NCI-H82 treated with DMSO at 0.1 percent for 48 hours (cell line): Measurements from ENCODE around the gene SSTR3.
"Not testable (repeated sequence)": the region's sequence is repeated elsewhere in the genome, so short reads cannot be mapped to it uniquely, and the experiment has no call there.

Source experiments
- DNase-seq: peaks from one replicate; lab custom pipeline; 2025; ENCODE audit not compliant: unreplicated experiment; lab: John Stamatoyannopoulos, UW

SSTR3 gene

DNA sequence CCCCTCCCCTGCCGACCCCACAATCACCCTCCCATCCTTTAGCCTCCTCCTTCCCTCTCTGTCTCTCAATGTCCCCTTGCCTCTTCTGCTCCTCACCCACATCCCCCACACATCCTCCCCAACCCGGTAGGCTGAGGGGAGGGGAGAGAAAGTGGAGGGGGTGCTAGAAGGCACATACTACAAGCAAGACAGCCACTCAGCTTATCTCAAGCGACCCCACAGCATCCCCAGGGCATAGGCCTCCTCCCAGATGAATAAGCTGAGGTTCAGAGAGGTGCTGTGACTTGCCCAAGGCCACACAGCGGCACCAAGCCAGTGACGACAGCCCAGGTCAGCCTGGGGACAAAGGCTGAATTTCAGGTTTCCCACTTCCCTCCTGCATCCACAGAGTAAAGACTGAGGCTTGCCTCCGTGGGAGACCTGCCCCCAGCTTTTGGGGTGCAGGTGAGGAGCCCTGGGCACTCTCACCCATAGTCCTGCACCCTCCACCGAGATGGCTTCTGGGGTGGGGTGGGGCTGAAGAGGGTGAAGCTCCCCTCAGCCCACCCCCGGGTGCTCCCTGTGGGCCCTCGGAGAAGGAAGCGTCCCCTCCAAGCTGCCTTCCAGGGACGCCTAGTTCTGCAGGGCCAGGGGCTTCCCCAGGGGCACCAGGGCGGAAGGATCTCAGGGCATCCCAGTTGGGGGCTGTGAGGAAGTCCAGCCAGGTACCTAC lies 31.3 kb upstream of the SSTR3 start:
- no peak for DNase-seq

DNA sequence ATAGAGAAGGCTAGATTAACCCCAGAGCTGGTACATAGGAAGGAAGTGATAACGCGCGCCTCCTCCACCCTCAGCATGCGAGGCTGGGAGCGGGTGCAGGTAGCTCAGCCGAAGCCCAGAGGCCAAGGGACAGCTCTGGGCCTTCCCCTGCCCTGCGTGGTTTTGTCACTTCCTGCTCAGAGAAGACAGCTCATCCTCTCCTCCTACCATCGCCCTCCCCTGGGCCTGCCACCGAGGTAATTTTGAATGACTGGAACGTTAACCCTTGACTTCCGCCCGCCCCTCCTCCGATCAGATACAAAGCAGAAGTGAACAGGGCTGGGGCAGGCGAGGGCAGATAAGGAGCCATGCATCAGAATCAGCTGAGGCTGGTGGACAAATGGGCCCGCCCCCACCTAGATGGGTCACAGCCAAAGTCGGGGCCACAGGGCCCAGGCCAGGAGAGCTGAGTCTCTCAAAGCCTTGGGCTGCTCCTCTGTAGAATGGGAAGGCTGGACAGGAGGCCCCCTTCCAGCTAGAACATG lies 30.2 kb upstream of the SSTR3 start:
- DNase-seq: no peak

DNA sequence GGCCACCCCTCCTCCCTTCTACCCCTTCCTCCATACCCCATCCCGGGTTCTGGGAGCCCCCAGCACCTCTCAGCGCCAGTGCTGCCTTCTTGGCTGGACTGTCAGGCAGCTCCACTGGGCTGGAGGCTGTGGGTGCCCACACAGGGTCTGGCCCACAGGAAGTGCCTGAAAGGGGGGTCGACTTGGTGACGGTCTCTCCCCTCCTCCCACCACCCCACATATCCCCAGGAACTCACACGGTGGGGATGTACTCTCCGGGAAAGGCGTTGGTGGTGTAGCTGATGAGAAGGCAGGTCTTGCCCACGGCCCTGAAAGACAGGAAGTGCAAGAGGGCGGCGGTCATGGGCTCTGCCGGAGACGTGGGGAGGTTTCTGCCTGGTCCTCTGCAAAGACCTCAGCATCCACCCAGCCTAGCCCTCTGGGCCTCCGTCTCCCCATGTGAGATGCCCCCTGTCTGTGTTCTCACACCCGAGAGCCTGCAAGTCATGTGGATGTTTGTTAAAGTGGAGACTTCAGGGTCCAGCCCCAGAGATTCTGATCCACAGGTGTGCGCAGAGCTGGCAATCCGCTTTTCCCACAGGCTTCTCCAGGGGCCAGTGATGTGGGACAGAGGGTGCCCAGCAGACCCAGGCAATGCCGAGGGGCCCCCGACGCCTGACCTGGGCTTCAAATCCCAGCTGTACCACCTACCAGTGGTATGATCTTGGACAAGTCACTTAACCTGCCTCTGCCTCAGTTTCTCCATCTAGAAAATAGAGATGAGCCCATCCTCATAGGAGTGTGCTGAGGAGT lies 29.3 kb upstream of the SSTR3 start:
- DNase-seq: no peak

DNA sequence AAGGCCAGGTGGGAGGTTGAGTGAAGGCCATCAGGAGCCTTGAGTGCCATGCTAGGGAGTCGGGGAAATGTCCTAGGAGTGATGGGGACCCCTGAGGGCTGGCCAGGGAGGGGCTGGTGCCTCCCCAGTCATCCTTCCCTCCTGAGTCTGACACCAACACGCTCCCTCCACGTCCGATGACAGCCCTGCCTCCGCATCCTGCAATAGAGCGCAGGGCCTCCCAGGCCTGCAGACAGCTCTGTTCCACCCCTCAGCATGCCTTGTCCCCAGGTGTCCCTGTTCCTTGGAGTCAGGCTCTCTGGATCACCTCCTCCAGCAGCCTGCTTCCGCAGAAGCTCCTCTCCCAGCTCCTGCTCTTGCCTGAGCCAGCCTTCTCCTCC lies 28.7 kb upstream of the SSTR3 start:
- no peak for DNase-seq

DNA sequence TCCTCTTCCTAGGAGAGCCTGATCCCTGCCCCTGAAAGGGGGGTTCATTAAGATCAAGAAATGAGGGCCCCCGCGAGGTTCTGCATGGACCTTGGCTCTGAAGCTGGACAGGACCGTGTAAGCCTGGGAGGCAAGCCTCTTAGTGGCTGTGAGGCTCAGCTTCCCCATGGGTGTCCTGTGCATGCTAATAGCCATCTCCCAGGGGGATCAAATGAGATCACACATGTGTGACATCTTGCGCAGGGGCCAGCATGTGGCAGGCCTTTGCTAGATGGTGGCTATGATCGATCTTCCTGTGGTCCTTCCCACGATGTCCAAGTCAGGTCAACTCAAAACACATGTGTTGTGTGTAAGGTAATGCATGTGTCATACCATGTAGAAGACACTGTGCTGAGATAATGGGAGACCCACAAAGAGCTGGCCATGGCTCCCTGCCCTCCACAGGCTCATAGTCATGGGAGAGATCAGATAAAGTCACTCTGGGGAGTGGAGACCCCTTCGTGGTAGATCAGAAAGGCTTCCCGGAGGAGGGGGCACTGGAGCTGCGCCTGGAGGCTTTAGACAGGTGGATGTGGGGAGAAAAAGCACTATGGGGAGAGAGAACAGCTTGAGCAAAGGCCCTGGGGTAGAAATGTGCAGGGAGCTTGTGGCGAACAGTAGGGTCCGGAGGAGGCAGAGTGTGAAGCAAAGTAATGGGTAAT lies 28.1 kb upstream of the SSTR3 start:
- DNase-seq: no peak

DNA sequence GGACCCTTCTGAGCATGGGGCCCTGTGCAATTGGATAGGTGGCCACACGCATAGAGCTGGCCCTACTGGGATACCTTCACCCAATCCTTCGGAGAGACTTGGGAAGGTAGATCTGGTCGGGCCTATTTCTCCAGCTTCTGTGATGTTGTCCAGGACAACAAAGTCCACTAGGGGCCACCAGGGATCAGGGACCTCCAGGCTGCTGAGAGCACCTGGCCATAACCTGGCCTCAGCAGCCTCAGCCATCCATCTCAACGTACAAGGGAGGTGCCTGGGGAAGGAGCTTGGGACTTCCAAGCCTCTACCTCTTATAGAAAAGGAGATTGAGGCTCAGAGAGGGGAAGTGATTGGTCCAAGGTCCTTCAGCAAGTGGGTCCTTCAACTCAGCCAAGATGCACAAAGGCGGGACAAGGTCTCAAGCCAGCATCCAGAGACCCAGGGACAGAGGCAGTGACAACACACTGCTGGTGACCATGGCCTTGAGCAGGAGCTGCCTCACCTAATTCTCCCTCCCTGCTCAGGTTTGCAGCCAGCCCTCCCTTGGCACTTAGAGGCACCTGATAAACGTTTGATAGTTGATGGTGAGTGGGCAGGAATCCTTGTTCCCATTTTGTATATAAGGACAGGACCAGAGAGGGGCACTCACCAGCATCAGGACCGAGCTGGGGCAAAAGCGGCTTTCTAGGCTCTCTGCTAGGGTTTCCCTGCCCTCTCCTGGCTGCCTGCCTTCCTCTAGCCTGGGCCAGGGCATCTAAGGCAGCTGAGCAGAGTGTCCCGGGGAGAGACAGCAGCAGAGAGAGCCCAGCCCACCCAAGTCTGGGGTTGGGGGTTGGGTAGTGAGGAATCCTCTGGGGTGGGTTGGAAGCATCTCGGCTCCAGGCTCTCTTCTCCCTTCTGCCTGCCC lies 27.3 kb upstream of the SSTR3 start:
- no peak for DNase-seq

GRCh38 chr22:37237371-37238268 lies 25.3 kb upstream of the SSTR3 start:
- no peak for DNase-seq

GRCh38 chr22:37235897-37236607 lies 23.8 kb upstream of the SSTR3 start:
- DNase-seq: no peak

DNA sequence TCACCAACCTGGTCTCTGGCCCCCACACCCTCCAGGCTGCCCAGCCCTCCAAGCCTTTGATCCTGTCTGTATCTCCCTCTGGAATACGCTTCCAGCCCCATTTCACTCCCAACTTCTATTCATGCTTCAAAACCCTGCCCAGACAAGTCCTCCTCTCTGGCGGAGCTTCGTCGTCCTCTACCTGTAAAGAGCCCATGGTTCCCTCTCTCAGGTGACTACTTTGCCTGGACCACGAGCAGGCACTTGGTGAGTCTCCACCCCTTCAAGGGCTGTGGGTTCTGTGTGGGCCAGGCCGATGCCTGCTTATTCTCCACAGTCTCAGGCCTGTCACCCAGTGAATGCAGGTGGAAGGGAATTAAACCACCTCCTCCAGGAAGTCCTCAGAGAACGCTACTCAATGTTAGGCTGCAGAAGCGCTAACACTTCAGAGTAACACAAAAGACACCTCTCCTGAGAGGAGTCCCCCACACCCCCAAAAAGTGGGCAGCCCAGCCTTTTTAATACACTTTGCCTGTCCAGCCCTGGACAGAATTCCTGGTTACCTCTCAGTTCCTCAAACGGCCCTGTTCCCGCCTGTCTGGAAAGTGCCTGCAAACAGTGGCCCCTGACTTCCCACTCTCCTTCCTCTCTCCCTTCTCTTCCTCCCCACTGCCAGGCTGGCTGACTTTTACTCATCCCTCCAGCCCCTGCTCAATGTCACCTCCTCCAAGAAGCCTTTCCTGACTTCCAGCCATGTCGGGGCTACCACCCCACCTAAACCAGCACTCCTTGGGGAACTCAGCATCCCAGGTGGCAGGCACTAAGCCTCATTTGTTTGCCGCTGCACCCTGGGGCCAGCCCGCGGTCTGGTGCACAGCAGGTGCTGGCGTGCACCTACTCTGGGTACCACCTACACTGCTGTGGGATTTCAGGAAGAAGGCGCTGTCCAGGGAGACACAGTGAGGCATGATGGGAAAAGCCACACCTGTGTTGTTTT lies 22.7 kb upstream of the SSTR3 start:
- no peak for DNase-seq

DNA sequence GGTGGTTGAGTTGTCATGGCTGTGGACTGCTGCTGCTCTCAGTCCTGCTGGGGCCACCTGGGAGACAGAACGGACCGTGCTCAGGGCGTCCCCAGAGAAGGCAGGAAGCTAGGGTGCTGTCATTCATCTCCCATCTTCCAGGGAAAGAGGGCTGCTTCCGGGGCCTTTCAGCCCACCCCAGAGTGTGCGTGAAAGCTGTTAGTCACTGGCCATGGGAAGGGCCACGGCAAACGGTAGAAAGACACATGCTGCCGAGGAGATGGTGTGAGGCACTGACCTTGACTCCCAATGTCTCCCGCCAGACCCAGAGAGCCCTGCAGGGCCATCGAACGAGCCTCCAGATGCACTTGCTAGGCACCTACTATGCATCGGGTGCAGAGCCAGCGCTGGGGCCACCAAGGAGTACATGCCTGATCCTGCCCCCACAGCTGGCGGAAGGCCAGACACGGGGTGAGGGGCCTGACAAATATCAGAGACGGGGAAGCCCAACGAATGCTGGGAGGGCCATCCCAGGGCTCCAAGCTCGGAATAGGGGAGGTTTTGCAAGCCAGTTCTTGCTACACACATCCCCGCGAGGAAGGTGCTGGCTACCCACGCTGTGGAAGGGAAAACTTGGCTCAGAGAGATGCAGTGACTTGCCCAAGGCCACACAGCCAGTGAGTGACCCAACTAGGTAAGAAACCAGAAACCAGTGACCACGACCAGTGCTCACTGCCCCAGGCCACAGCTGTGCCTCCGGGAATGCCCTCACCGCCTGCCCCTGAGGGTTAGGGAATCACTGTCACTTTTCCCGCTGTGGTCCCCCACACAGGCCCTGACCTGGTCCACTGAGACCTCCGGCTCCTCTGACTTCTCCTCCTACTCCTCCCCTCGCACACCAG lies 21.7 kb upstream of the SSTR3 start:
- no peak for DNase-seq

DNA sequence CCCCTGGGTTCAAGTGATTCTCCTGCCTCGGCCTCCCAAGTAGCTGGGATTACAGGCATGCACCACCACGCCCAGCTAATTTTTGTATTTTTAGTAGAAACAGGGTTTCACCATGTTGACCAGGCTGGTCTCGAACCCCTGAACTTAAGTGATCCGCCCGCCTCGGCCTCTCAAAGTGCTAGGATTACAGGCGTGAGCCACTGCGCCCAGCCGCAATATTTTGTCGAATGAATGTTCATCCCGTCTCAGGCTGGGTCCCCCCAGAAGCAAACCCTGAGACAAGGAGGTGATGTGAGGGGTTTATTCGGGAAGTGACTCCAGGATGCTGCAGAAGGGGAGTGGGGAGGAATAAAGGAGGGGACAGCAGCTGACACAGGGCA lies 21.1 kb upstream of the SSTR3 start:
- not testable (repeated sequence) for DNase-seq

GRCh38 chr22:37232140-37232998 lies 20.1 kb upstream of the SSTR3 start:
- DNase-seq: no peak

DNA sequence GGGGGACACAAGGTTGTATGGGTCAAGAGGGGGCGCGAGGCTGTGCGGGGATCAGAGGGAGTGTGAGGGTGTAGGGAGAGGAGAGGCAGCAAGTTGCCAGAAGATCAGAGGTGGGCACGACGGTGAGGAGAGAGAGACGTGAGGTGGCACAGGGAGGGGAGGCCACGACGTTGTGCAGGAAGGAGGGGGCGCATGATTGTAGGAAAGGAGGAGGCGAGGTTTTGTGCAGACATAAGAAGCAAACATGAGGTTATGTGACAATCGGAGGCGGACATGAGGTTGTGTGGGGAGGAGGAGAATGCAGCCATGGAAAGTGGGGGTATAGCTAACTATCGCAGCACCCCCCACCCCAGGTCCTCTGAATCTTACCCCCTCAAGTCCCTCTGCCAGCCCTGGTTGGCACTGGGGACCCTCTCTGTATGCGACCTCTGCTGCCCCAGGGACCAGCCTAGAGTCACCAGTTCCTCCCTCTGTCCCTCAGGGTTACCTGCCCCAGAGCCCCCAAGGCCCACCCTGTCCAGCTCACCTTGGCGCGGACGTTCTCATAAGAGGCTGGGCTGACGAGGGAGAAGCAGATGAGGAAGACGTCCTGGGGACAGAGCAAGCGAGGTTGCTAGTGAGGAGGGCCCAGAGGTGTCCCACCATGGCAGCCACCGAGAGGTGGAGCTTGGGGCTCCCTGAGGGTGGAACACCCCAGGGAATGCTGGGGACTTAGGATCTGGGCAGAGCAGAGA lies 19.3 kb upstream of the SSTR3 start:
- no peak for DNase-seq

DNA sequence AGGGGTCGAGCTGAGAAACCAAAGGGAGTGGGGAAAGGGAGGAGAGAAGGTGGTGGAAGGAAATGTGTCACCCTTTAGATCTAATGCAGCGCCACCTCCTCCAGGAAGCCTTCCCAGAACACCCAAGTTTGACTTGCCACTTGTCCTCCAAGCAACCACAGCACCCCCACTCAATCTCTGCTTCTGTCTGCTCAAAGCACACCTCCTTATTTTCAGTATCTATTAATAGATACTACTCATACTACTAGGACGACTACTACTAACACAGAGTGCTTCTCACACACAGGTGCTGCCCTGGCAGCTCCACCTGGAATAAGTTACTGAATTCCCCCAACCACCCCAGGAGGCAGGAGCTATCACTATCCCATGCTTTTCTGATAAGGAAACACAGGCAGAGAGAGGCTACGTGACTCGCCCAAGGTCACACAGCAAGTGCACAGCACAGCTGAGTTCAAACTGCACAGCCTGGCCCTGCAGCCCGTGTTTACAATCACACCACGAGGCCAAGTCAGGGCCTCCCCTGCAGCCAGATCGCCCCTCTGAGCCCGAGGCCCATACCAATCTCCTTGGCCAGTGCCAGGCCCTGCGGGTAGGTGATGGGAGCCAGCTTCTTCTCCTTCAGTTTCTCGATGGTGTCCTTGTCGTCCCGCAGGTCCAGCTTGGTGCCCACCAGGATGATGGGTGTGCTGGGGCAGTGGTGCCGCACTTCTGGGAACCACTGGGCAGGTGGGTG lies 18.6 kb upstream of the SSTR3 start:
- DNase-seq: no peak
